Measurements from ENCODE around the gene SPCS1.

DNA sequence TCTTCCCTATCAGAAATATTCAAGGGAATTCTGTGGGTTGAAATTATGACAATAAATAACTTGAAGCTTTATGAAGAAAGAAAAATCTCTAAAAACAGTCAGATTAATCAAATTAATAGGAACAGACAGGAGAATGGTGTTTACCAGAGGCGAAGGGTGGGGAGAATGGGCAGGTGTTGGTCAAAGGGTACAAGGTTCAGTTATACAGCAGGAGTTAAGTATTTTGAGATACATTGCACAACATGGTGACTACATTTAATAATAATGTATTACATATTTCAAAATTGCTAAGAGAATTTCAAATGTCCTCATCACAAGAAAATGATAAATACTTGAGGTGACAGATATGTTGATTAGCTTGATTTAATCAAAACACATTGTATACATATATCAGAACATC is 18.6 kb downstream of the SPCS1 start:
- TF ChIP-seq, protein P1, sequence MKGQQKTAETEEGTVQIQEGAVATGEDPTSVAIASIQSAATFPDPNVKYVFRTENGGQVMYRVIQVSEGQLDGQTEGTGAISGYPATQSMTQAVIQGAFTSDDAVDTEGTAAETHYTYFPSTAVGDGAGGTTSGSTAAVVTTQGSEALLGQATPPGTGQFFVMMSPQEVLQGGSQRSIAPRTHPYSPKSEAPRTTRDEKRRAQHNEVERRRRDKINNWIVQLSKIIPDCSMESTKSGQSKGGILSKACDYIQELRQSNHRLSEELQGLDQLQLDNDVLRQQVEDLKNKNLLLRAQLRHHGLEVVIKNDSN (IDR thresholded peaks at IDR 0.05; ENCODE audit: borderline replicate concordance, low read depth), result no peak
- no peak for TF ChIP-seq RFX5 (IDR thresholded peaks at IDR 0.05; ENCODE audit: low read length)
- TF ChIP-seq, protein P2, sequence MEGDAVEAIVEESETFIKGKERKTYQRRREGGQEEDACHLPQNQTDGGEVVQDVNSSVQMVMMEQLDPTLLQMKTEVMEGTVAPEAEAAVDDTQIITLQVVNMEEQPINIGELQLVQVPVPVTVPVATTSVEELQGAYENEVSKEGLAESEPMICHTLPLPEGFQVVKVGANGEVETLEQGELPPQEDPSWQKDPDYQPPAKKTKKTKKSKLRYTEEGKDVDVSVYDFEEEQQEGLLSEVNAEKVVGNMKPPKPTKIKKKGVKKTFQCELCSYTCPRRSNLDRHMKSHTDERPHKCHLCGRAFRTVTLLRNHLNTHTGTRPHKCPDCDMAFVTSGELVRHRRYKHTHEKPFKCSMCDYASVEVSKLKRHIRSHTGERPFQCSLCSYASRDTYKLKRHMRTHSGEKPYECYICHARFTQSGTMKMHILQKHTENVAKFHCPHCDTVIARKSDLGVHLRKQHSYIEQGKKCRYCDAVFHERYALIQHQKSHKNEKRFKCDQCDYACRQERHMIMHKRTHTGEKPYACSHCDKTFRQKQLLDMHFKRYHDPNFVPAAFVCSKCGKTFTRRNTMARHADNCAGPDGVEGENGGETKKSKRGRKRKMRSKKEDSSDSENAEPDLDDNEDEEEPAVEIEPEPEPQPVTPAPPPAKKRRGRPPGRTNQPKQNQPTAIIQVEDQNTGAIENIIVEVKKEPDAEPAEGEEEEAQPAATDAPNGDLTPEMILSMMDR (IDR thresholded peaks at IDR 0.05), result no peak
- TF ChIP-seq YY1 (IDR thresholded peaks at IDR 0.05; ENCODE audit: low read depth), result no peak
- no peak for TF ChIP-seq GABPA (IDR thresholded peaks at IDR 0.05; ENCODE audit: low read depth)
- TF ChIP-seq, protein P3, sequence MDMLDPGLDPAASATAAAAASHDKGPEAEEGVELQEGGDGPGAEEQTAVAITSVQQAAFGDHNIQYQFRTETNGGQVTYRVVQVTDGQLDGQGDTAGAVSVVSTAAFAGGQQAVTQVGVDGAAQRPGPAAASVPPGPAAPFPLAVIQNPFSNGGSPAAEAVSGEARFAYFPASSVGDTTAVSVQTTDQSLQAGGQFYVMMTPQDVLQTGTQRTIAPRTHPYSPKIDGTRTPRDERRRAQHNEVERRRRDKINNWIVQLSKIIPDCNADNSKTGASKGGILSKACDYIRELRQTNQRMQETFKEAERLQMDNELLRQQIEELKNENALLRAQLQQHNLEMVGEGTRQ (IDR thresholded peaks at IDR 0.05; ENCODE audit: borderline replicate concordance, low read depth, low read length), result no peak
- TF ChIP-seq POLR2AphosphoS5 (IDR thresholded peaks at IDR 0.05; ENCODE audit: low read depth, low read length), result no peak
- TF ChIP-seq, protein P4, sequence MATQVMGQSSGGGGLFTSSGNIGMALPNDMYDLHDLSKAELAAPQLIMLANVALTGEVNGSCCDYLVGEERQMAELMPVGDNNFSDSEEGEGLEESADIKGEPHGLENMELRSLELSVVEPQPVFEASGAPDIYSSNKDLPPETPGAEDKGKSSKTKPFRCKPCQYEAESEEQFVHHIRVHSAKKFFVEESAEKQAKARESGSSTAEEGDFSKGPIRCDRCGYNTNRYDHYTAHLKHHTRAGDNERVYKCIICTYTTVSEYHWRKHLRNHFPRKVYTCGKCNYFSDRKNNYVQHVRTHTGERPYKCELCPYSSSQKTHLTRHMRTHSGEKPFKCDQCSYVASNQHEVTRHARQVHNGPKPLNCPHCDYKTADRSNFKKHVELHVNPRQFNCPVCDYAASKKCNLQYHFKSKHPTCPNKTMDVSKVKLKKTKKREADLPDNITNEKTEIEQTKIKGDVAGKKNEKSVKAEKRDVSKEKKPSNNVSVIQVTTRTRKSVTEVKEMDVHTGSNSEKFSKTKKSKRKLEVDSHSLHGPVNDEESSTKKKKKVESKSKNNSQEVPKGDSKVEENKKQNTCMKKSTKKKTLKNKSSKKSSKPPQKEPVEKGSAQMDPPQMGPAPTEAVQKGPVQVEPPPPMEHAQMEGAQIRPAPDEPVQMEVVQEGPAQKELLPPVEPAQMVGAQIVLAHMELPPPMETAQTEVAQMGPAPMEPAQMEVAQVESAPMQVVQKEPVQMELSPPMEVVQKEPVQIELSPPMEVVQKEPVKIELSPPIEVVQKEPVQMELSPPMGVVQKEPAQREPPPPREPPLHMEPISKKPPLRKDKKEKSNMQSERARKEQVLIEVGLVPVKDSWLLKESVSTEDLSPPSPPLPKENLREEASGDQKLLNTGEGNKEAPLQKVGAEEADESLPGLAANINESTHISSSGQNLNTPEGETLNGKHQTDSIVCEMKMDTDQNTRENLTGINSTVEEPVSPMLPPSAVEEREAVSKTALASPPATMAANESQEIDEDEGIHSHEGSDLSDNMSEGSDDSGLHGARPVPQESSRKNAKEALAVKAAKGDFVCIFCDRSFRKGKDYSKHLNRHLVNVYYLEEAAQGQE (IDR thresholded peaks at IDR 0.05; ENCODE audit: low read depth, low read length), result no peak
- no peak for TF ChIP-seq SIN3A (IDR thresholded peaks at IDR 0.05; ENCODE audit: borderline replicate concordance, low read depth, low read length)
- TF ChIP-seq TCF12 (IDR thresholded peaks at IDR 0.05), result no peak
- TF ChIP-seq EP300 (IDR thresholded peaks at IDR 0.05; ENCODE audit: borderline replicate concordance in 1 of 2, low read depth in 1 of 2, low read length in 1 of 2), result no peak
